Natural killer cell (primary cell): Measurements from ENCODE around the gene FAM89B. TPM values are rescaled to one million over a fixed set of nuclear protein-coding genes. Genes with fewer than 3 reads are reported as not detected.

Experiments
- ATAC-seq, 3 donors: fragments of 150-1000 bp in 2 of 3; fragments of 200-7000 bp in 1 of 3; cut with Tn5 transposase; 1 replicate in 1 of 3; 2 replicates in 2 of 3; pipeline ENCODE4 v1.10.0; 2021; ENCODE audit warnings: mild to moderate bottlenecking in 2 of 3, moderate library complexity in 2 of 3
- DNase-seq, 2 donors: peaks; one replicate each; pipeline versions ENCODE4 v3.0.0 to v3.0.0-alpha.2; 2013 to 2021; ENCODE audit warnings: mixed read lengths in 1 of 2
- H3K27ac ChIP-seq: one replicate; pipeline ENCODE4 v1.5.1; 2013; ENCODE audit warnings: mild to moderate bottlenecking, low read length
- H3K27me3 ChIP-seq: one replicate; pipeline ENCODE4 v1.6.1; 2013; ENCODE audit warnings: low read length; ENCODE audit not compliant: control insufficient read depth, insufficient read depth
- H3K36me3 ChIP-seq: one replicate; pipeline ENCODE4 v1.6.1; 2013; ENCODE audit warnings: low read length; ENCODE audit not compliant: control insufficient read depth, insufficient read depth
- H3K4me1 ChIP-seq: one replicate; pipeline ENCODE4 v1.6.1; 2013; ENCODE audit warnings: low read length; ENCODE audit not compliant: control insufficient read depth, insufficient read depth
- H3K4me3 ChIP-seq: one replicate; pipeline ENCODE4 v1.5.1; 2013; ENCODE audit warnings: low read length
- H3K9me3 ChIP-seq: one replicate; pipeline ENCODE4 v1.6.1; 2013; ENCODE audit warnings: low read length; ENCODE audit not compliant: control insufficient read depth, insufficient read depth
- H3K27ac Mint-ChIP-seq, 2 donors: one replicate each; pipeline ENCODE4 v1.8.0; 2022; ENCODE audit warnings: mild to moderate bottlenecking in 2 of 2, mixed read lengths in 2 of 2, moderate library complexity in 1 of 2
- H3K27me3 Mint-ChIP-seq, 2 donors: one replicate each; pipeline ENCODE4 v1.8.0; 2022; ENCODE audit warnings: low read depth in 2 of 2, mixed read lengths in 2 of 2
- H3K36me3 Mint-ChIP-seq: one replicate; pipeline ENCODE4 v1.8.0; 2022; ENCODE audit warnings: mixed read lengths
- H3K4me1 Mint-ChIP-seq, 2 donors: one replicate each; pipeline ENCODE4 v1.8.0; 2022; ENCODE audit warnings: mixed read lengths in 2 of 2
- H3K4me3 Mint-ChIP-seq: one replicate; pipeline ENCODE4 v1.8.0; 2022; ENCODE audit warnings: mild to moderate bottlenecking, moderate library complexity, mixed read lengths
- H3K9me3 Mint-ChIP-seq, 2 donors: one replicate each; pipeline ENCODE4 v1.8.0; 2022; ENCODE audit warnings: mixed read lengths in 2 of 2
- WGBS: methylation state at CpG from one replicate; pipeline ENCODE4 v1.1.7; 2013; ENCODE audit warnings: missing lambda C conversion rate; ENCODE audit not compliant: insufficient coverage; 5-methylcytosine and 5-hydroxymethylcytosine counted together
- intact Hi-C: fragments of 100-400 bp; cut with micrococcal nuclease; formaldehyde crosslinking; loops from one replicate; pipeline ENCODE4 v1.14.2; 2022
- total RNA-seq, 4 donors: library from RNA; stranded (reverse); fragments of 120-200 nt in 1 of 4; gene quantifications; one replicate each; pipeline versions ENCODE4 v1.2.3 to v1.2.4, GENCODE V29; 2013 to 2022
- TF ChIP-seq, protein P1 (sequence below): fragments of 200-600 bp; IDR thresholded peaks from one replicate; pipeline ENCODE4 v1.8.0; 2022; ENCODE audit warnings: antibody characterized with exemption

FAM89B gene
- total RNA-seq, 3 donors from 2014 or later (not counting 1 experiment from before 2014, with no cell fraction given): 41.4 to 52.4 (median 44.6) TPM

DNA sequence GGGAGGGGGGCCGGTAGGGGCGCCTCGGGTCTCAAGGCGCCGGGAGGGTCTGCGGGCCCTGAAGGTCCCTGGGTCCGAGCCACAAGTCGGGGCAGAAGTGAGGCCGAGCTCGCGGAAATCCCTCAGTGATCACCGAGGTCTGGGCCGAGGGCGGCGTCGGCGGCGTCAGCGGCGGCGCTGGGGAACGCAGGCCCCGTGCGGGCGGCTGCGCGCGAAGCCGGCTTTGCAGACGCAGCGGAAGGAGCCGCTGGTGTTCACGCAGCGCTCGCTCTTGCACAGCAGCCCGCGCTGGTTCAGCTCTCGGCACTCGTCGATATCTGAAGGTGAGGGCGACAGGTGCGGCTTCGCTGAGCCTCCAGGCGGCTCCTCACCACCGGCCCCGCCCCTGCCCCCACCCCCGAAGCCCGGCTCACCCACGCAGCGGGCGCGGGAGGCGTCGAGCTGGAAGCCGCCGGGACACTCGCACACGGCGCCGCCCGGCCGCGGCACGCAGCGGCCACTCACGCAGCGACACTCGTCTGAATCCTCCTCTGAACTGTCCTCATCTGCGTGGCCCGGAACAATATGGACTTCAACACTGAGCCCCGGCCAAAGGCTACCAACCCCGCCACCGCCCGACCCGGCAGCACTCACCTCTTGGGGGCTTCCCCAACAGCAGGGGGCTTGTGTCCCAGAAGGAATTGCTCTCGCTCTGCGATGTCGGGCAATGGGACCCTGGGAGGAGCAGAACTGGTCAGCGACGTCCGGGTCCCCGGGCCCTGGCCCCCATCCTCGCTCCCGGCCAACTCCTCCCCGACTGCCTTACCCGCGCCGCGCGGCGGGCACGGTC lies 33.2 kb upstream of the FAM89B start:
- intact Hi-C loops: no loop called here
- TF ChIP-seq, protein P1, sequence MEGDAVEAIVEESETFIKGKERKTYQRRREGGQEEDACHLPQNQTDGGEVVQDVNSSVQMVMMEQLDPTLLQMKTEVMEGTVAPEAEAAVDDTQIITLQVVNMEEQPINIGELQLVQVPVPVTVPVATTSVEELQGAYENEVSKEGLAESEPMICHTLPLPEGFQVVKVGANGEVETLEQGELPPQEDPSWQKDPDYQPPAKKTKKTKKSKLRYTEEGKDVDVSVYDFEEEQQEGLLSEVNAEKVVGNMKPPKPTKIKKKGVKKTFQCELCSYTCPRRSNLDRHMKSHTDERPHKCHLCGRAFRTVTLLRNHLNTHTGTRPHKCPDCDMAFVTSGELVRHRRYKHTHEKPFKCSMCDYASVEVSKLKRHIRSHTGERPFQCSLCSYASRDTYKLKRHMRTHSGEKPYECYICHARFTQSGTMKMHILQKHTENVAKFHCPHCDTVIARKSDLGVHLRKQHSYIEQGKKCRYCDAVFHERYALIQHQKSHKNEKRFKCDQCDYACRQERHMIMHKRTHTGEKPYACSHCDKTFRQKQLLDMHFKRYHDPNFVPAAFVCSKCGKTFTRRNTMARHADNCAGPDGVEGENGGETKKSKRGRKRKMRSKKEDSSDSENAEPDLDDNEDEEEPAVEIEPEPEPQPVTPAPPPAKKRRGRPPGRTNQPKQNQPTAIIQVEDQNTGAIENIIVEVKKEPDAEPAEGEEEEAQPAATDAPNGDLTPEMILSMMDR: no peak
- Histone ChIP-seq H3K27ac (no peak overlapping the region), H3K36me3 (peaks cover 32% of the 10 kb centered on the region), H3K27me3 (no peaks in the 10 kb centered on the region), H3K4me3 (no peak overlapping the region), H3K9me3 (no peaks in the 10 kb centered on the region), H3K4me1 (peaks cover 15% of the 10 kb centered on the region)
- no peak for ATAC-seq
- no peaks in the 10 kb centered on the region for H3K9me3 Mint-ChIP-seq
- H3K27ac Mint-ChIP-seq: no peak overlapping the region
- 94% methylated on average over 92 of the region's 92 CpGs for WGBS
- H3K4me1 Mint-ChIP-seq: peaks cover 11 to 26% of the 10 kb centered on the region in 2 donors
- DNase-seq: peak in 1 of 2 donors; percentile 26
- H3K4me3 Mint-ChIP-seq: no peak overlapping the region
- no peaks in the 10 kb centered on the region for H3K27me3 Mint-ChIP-seq
- no peaks in the 10 kb centered on the region for H3K36me3 Mint-ChIP-seq

DNA sequence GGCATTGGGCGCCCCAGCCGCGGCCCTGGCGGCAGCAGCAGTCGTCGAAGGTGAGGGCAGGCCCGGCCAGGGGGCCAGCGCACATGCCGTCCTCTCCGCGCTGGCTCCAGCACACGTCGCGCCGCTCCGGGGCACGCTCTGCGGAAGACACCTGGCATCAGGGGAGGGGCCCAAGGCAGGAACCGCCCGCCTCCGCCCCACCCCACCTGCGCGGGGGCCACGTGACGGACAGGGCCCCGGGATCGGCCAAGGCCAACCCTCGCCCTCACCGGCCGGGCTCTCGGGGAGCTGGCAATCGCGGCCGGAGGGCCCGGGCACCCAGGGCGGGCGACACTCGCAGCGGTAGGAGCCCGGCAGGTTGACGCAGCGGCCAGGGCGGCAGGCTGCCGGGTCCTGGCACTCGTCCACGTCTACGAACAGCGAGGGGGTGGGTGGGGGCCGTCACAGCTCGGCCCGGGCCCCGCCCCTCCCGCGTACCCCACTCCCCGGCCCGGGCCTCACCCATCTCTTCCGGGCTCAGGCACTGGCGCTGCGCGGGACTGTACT lies 32.5 kb upstream of the FAM89B start:
- Mint-ChIP-seq H3K27ac (peak overlapping the region; percentile 39 to 76), H3K4me3 (peak overlapping the region; percentile 88), H3K9me3 (no peaks in the 10 kb centered on the region), H3K27me3 (no peaks in the 10 kb centered on the region), H3K36me3 (no peaks in the 10 kb centered on the region), H3K4me1 (peaks cover 4 to 33% of the 10 kb centered on the region in 2 donors)
- ATAC-seq (peak in 1 of 3 donors; percentile 75), DNase-seq (no peak)
- Histone ChIP-seq H3K27ac (peak overlapping the region; percentile 61), H3K4me1 (peaks cover 15% of the 10 kb centered on the region), H3K36me3 (peaks cover 32% of the 10 kb centered on the region), H3K27me3 (no peaks in the 10 kb centered on the region), H3K9me3 (no peaks in the 10 kb centered on the region), H3K4me3 (peak overlapping the region; percentile 71)
- intact Hi-C loops: loop anchor here (1.0 to 10.0 kb wide), 7 partner anchors 26 to 445 kb away; partner anchors contain the start of genes MAP3K11, PCNX3 and ZNRD2
- WGBS: 24% methylated on average over 60 of the region's 60 CpGs
- TF ChIP-seq, protein P1: peak; percentile 66

DNA sequence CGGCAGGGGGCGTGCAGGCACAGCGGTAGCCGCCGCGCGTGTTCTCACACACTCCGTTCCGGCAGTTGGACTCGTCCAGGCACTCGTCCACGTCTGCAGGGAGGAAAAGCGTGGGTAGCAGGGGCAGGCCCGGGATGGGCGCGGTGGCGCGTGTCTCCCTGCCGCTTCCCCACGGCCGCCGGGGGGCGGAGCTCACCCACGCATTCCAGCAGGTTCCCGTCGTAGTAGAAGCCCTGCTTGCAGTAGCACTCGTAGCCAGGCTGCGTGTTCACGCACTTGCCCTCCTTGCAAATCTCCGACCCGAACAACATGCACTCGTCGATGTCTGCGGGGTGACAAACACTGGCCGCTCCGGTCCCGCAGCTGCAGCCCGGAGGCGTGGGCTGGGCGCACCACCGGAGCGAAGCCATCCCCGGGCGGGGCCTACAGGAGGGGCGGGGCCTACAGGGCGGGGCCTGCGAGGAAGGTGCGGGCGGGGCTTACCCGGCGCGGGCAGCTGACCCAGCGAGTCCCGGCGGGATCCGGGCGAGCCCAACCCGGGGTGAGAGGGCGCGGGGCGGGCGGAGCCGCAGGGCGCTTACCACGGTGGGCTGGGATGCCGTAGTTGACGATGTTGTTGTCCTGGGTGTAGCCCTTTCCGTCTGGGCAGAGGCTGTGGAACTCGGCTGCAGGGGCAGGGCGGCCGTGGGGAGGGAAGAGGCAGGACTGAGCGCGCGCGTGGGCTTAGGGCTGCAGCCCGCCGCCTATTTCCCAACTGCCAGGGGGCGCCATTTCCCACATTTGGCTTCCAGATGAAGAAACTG lies 31.8 kb upstream of the FAM89B start:
- H3K9me3 Mint-ChIP-seq: no peaks in the 10 kb centered on the region
- peak overlapping the region; percentile 88 for H3K4me3 Mint-ChIP-seq
- TF ChIP-seq, protein P1: peak; percentile 52
- peak overlapping the region; percentile 39 to 76 for H3K27ac Mint-ChIP-seq
- intact Hi-C loops: loop anchor here (1.0 to 10.0 kb wide), 7 partner anchors 26 to 444 kb away; partner anchors contain the start of genes MAP3K11, PCNX3 and ZNRD2
- H3K27me3 Mint-ChIP-seq: no peaks in the 10 kb centered on the region
- WGBS: under 1% methylated on average over 78 of the region's 78 CpGs
- peak; percentile 88 to 93 for DNase-seq
- Histone ChIP-seq H3K4me3 (peak overlapping the region; percentile 71), H3K4me1 (peaks cover 17% of the 10 kb centered on the region), H3K9me3 (no peaks in the 10 kb centered on the region), H3K27ac (peak overlapping the region; percentile 70), H3K36me3 (peaks cover 30% of the 10 kb centered on the region), H3K27me3 (no peaks in the 10 kb centered on the region)
- peak; percentile 88 to 96 (median 90) for ATAC-seq
- no peaks in the 10 kb centered on the region for H3K36me3 Mint-ChIP-seq
- peaks cover 7 to 39% of the 10 kb centered on the region in 2 donors for H3K4me1 Mint-ChIP-seq
